H1 (cell line): Measurements from ENCODE around the gene SLC6A2. TPM values are rescaled to one million over a fixed set of nuclear protein-coding genes. Genes with fewer than 3 reads are reported as not detected.

Experiments
- CBX5 ChIP-seq: fragments of 300-800, 300-1000 bp; sonication (generic); IDR thresholded peaks from 2 replicates; pipeline ENCODE4 v1.7.1; 2016; ENCODE audit warnings: antibody characterized with exemption, low read length, low read depth
- CREB1 ChIP-seq: IDR thresholded peaks from 2 replicates; pipeline ENCODE4 v1.6.1; 2012; ENCODE audit warnings: inconsistent platforms
- JUN ChIP-seq: IDR thresholded peaks from 2 replicates; pipeline ENCODE4 v1.6.1; 2011; ENCODE audit warnings: low read depth, mild to moderate bottlenecking, improper control_type of control experiment, low read length
- JUND ChIP-seq: IDR thresholded peaks from 2 replicates; pipeline ENCODE4 v1.6.1; 2011; ENCODE audit warnings: mild to moderate bottlenecking, improper control_type of control experiment, low read length
- PHF8 ChIP-seq: fragments of 200-600 bp; sonication (generic); conservative IDR thresholded peaks from 2 replicates; pipeline ENCODE4 v1.7.1; 2012; ENCODE audit warnings: low read depth, mild to moderate bottlenecking, inconsistent platforms, low read length, moderate library complexity
- RNF2 ChIP-seq: fragments of 200-900, 300-1000 bp; sonication (generic); IDR thresholded peaks from 2 replicates; pipeline ENCODE4 v1.7.1; 2016; ENCODE audit warnings: borderline replicate concordance, low read depth, mild to moderate bottlenecking, antibody characterized with exemption, low read length; ENCODE audit not compliant: poor library complexity, severe bottlenecking; ENCODE audit errors: missing control alignments
- SIX5 ChIP-seq: IDR thresholded peaks from 2 replicates; pipeline ENCODE4 v1.6.1; 2011; ENCODE audit warnings: mild to moderate bottlenecking, low read depth, low read length
- SUZ12 ChIP-seq: fragments of 200-600 bp; sonication (generic); IDR thresholded peaks from 2 replicates; pipeline ENCODE4 v1.6.1; 2012; ENCODE audit warnings: mild to moderate bottlenecking, inconsistent platforms, low read length, moderate library complexity, mixed read lengths
- TBP ChIP-seq: IDR thresholded peaks from 2 replicates; pipeline ENCODE4 v1.6.1; 2011; ENCODE audit warnings: low read depth, low read length, improper control_type of control experiment
- TEAD4 ChIP-seq: IDR thresholded peaks from 2 replicates; pipeline ENCODE4 v1.6.1; 2012; ENCODE audit warnings: low read depth, low read length, inconsistent platforms, mixed read lengths
- polyA plus RNA-seq, 7 experiments: library from polyadenylated mRNA; depleted of rRNA in 3 of 7; stranded (reverse) in 5 of 7; unstranded in 2 of 7; fragments of >200 nt in 5 of 7; fragments of 200-250 nt in 2 of 7; gene quantifications; 1 replicate in 5 of 7; 2 replicates in 1 of 7; 4 replicates in 1 of 7; pipeline versions ENCODE4 v1.2.1 to v1.2.3, GENCODE V29; 2011 to 2013; ENCODE audit warnings: missing spikeins in 2 of 7, mixed read lengths in 2 of 7
- total RNA-seq: library from RNA; stranded (reverse); fragmentation: NEBNext Ultra II Directional; extraction: Animal tissue kit (Norgen Biotek cat#: 25700); gene quantifications from 2 replicates; pipeline ENCODE4 v1.2.1, GENCODE V29; 2021
- TF ChIP-seq, protein P1 (sequence below): fragments of 300-600 bp; sonication (generic); IDR thresholded peaks from 2 replicates; pipeline ENCODE4 v1.7.1; 2012; ENCODE audit warnings: low read length, moderate library complexity, mild to moderate bottlenecking, inconsistent platforms; ENCODE audit not compliant: insufficient replicate concordance

Gene SLC6A2
- total and polyA plus RNA-seq, 2 of the 8 experiments (the other 6 are each of a cell fraction or from before 2014, with no cell fraction given): 0.35 TPM; not detected in 1

- TF ChIP-seq, protein P1, sequence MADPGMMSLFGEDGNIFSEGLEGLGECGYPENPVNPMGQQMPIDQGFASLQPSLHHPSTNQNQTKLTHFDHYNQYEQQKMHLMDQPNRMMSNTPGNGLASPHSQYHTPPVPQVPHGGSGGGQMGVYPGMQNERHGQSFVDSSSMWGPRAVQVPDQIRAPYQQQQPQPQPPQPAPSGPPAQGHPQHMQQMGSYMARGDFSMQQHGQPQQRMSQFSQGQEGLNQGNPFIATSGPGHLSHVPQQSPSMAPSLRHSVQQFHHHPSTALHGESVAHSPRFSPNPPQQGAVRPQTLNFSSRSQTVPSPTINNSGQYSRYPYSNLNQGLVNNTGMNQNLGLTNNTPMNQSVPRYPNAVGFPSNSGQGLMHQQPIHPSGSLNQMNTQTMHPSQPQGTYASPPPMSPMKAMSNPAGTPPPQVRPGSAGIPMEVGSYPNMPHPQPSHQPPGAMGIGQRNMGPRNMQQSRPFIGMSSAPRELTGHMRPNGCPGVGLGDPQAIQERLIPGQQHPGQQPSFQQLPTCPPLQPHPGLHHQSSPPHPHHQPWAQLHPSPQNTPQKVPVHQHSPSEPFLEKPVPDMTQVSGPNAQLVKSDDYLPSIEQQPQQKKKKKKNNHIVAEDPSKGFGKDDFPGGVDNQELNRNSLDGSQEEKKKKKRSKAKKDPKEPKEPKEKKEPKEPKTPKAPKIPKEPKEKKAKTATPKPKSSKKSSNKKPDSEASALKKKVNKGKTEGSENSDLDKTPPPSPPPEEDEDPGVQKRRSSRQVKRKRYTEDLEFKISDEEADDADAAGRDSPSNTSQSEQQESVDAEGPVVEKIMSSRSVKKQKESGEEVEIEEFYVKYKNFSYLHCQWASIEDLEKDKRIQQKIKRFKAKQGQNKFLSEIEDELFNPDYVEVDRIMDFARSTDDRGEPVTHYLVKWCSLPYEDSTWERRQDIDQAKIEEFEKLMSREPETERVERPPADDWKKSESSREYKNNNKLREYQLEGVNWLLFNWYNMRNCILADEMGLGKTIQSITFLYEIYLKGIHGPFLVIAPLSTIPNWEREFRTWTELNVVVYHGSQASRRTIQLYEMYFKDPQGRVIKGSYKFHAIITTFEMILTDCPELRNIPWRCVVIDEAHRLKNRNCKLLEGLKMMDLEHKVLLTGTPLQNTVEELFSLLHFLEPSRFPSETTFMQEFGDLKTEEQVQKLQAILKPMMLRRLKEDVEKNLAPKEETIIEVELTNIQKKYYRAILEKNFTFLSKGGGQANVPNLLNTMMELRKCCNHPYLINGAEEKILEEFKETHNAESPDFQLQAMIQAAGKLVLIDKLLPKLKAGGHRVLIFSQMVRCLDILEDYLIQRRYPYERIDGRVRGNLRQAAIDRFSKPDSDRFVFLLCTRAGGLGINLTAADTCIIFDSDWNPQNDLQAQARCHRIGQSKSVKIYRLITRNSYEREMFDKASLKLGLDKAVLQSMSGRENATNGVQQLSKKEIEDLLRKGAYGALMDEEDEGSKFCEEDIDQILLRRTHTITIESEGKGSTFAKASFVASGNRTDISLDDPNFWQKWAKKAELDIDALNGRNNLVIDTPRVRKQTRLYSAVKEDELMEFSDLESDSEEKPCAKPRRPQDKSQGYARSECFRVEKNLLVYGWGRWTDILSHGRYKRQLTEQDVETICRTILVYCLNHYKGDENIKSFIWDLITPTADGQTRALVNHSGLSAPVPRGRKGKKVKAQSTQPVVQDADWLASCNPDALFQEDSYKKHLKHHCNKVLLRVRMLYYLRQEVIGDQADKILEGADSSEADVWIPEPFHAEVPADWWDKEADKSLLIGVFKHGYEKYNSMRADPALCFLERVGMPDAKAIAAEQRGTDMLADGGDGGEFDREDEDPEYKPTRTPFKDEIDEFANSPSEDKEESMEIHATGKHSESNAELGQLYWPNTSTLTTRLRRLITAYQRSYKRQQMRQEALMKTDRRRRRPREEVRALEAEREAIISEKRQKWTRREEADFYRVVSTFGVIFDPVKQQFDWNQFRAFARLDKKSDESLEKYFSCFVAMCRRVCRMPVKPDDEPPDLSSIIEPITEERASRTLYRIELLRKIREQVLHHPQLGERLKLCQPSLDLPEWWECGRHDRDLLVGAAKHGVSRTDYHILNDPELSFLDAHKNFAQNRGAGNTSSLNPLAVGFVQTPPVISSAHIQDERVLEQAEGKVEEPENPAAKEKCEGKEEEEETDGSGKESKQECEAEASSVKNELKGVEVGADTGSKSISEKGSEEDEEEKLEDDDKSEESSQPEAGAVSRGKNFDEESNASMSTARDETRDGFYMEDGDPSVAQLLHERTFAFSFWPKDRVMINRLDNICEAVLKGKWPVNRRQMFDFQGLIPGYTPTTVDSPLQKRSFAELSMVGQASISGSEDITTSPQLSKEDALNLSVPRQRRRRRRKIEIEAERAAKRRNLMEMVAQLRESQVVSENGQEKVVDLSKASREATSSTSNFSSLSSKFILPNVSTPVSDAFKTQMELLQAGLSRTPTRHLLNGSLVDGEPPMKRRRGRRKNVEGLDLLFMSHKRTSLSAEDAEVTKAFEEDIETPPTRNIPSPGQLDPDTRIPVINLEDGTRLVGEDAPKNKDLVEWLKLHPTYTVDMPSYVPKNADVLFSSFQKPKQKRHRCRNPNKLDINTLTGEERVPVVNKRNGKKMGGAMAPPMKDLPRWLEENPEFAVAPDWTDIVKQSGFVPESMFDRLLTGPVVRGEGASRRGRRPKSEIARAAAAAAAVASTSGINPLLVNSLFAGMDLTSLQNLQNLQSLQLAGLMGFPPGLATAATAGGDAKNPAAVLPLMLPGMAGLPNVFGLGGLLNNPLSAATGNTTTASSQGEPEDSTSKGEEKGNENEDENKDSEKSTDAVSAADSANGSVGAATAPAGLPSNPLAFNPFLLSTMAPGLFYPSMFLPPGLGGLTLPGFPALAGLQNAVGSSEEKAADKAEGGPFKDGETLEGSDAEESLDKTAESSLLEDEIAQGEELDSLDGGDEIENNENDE: no peak
- TF ChIP-seq PHF8 (no peak), SIX5 (no peak), JUN (no peak), CREB1 (no peak), TBP (no peak), JUND (no peak), SUZ12 (no peak), RNF2 (no peak), TEAD4 (no peak), CBX5 (no peak)
Measured at GRCh38 chr16:55640701-55641327, 15.0 kb upstream of the SLC6A2 start (continued).
